GM21360 (cell line): ENCODE data around the gene NBPF8.
"Not testable (repeated sequence)": the region's sequence is repeated elsewhere in the genome, so short reads cannot be mapped to it uniquely, and the experiment has no call there.

Experiments
- ATAC-seq: cut with Tn5 transposase; IDR thresholded peaks from one replicate; pipeline ENCODE4 v1.9.1; 2021; ENCODE audit warnings: mild to moderate bottlenecking, moderate library complexity; ENCODE audit not compliant: unreplicated experiment

NBPF8 gene

GRCh38 chr1:120414911-120415480 is at the start of gene NBPF8:
Gene NBPF8, plus strand, starts transcription at chr1:120415035. Its CDS starts 21,488 bp downstream, at chr1:120436523.
- ATAC-seq: peak; percentile 90

- ATAC-seq: not testable (repeated sequence)
These were observed 47.1 kb upstream of the NBPF8 start for GRCh38 chr1:120367709-120368108.

GRCh38 chr1:120386651-120387050 is 28.2 kb upstream of the NBPF8 start:
- not testable (repeated sequence) for ATAC-seq

- not testable (repeated sequence) for ATAC-seq
These were observed 26.2 kb upstream of the NBPF8 start for GRCh38 chr1:120388597-120389126.

GRCh38 chr1:120391365-120391764 is 23.5 kb upstream of the NBPF8 start:
- not testable (repeated sequence) for ATAC-seq

- ATAC-seq: not testable (repeated sequence)
These were observed 21.3 kb upstream of the NBPF8 start for GRCh38 chr1:120393316-120394232.

GRCh38 chr1:120405348-120405747 is 9.5 kb upstream of the NBPF8 start:
- not testable (repeated sequence) for ATAC-seq

GRCh38 chr1:120414451-120414850 is 384 bp upstream of the NBPF8 start:
- ATAC-seq: peak; percentile 13

- ATAC-seq: peak; percentile 45
These were observed 692 bp downstream of the NBPF8 start for GRCh38 chr1:120415492-120415961.

- not testable (repeated sequence) for ATAC-seq
These were observed 10.2 kb downstream of the NBPF8 start for GRCh38 chr1:120425063-120425462.

- not testable (repeated sequence) for ATAC-seq
These were observed 16.8 kb downstream of the NBPF8 start for GRCh38 chr1:120431626-120432025.

- ATAC-seq: not testable (repeated sequence)
These were observed 19.0 kb downstream of the NBPF8 start for GRCh38 chr1:120433831-120434230.

GRCh38 chr1:120449124-120449523 is 34.3 kb downstream of the NBPF8 start:
- ATAC-seq: not testable (repeated sequence)
